Activated T-helper 9 cell treated with anti-CD3 and anti-CD28 coated beads, Interleukin-2, amount 50 U/mL, for 16 hours (primary cell): Measurements from ENCODE around the gene EPHA5.

ENCODE experiments used
- DNase-seq: peaks from one replicate; pipeline ENCODE4 v3.0.0-alpha.2; 2020; ENCODE audit warnings: low read depth

The EPHA5 gene

DNA sequence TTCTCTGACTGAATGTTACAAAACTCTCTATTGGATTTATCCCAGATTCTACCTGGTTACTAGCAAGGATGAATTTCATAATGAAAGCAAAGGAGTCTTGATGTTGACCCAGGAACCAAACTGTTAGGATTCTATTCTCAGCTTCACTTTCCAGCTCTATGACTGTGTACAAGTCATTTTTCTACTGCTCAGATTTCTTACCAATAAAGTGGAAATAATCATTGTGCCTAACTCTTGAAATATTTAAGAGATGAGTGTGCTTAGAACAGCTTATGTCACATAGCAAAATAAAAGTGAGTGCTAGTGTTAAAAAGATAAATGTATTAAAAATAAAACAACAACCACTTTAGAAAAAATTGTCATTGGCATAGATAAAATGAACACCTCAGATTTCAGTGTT, 45.6 kb downstream of the EPHA5 start:
- no peak for DNase-seq

DNA sequence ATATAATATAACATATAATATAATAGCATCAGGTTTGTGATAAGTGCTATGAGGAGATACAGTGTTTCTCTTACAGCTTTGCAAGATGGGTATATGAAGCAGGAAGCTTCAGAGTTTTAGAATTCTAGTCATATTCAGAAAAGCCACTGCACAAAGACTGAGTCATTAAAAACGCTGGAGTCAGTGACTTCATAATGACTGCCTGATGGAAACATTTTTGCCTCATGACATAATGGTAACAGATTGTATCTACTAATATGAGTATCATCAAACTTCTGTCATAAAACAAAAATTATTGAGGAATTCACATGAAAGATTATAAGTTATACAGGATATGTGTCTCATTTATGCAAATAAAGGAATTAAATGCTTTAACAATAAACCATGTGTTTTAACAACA, 46.8 kb downstream of the EPHA5 start:
- DNase-seq: no peak

DNA sequence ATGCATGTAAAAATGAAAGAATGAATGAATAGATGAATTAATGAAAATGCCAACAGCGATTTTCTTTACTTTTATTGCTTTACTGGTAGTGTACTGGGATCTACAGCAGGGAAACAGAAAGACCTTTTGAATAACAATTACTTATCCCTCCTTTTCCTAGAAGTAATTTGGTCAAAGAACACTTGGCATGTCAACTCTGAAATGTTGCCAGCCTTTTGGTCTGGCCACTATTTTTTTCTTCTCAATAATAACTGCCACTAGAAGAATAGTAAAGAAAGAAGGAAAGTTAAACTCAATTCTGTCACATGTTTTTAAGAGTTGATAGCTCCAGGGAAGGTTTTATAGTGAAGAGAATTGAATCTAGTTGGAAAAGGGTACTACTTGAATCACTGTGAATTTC, 52.9 kb downstream of the EPHA5 start:
- no peak for DNase-seq

DNA sequence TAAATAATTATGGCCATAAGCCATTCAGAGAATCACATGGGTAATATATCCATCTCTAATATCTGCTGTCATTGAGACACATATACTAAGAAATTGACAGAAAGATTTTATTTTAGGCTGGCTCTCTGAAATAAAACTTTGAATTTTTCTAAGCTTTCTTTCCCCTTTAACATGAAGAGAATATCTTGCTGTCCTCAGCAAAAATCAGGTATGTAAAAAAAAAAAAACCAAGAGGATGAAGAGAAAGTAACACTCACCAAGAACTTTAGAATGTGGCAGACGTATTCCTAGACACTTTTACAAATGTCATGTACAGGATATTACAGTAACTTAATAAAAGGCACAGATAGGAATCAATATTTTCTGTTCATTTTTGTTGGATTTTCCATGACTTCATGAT, 65.8 kb downstream of the EPHA5 start:
- DNase-seq: no peak

DNA sequence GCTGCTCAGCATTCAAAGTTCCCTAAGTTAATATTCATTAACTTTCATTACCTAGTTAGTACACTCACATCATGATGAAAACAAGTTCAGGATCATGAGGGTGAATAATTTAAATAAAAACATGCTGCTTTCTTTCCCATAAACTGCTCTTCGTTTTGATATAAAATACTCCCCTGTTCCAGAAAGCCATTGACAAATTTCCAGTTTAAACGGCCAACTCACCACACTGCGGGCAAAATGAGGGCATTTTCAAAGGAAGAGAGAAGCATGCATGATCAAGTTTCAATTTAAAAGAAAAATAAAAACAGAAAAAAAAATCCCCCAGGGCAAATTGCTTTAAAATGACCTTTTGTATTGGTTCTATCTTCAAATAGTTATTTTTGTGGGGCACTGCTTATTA, 69.6 kb downstream of the EPHA5 start:
- DNase-seq: no peak

DNA sequence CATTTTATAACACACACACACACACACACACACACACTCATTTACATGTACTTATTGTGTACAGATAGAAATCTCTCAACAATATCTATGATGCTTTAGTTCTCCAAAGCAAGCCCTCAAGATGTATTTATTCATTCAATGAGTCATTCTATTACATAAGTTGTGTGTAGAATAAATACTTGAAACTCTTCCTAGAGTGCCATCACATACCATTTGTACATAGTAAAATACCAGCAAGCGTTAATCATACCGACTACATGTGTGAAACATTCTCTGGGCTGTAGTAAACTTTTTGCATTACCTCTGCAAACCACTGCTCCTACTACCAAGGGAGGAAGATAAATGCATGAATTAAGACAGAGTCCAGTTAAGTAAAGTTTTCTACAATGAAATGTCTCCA, 70.9 kb downstream of the EPHA5 start:
- DNase-seq: no peak

DNA sequence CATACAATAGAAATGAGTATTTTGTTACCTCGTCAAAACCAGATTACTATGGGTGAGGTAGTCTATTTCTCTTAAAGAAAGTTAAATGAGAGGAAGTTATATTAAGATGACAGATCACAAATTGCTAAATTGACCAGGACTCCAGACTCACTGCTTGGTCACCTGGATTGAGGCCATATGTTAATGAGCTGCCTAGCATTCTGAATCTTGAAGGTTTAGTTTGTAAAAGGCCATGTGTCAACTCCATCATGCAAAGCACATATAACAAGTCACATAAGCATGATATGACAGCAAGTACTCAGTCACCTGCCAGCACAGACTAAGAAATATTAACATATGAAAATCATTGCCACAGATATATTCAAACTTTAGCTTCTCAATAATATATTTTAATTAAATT, 72.6 kb downstream of the EPHA5 start:
- DNase-seq: no peak

DNA sequence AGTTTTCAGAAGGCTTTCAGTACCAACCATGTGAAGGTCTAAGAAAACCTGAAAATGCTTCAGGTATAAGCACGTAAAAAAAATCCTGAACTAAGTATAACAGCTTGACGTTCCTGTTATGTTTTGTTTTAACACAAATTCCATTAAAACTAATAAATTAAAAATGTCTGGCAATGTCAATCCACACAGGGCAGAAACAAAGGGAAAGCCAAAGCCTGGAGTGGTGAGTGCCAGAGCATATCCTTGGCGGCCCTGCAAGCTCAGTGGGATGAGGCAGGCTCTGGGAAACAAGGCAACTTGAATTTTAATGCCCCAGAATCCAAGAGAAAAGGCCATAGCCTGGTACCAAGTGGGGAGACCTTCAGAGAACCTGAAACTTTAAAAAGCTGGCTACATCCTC, 78.2 kb downstream of the EPHA5 start:
- no peak for DNase-seq

DNA sequence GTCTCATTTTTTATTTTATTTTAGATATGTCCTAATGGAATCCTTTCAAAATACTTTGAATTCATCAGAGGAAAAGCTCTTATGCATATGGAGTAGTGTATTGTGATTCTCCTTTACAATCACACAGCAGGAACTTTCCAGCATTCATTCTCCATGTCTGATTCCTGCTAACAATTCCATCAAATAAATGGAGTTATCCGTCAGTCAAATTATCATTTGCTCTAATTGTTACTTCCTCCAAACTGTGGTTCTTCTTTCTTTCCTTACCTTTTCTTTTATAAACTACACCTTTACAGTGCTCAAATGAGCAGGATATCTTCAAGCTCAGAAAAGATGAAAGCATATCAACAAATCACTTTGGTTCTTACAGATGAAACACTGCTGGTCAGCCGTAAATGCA, 80.4 kb downstream of the EPHA5 start:
- DNase-seq: no peak

DNA sequence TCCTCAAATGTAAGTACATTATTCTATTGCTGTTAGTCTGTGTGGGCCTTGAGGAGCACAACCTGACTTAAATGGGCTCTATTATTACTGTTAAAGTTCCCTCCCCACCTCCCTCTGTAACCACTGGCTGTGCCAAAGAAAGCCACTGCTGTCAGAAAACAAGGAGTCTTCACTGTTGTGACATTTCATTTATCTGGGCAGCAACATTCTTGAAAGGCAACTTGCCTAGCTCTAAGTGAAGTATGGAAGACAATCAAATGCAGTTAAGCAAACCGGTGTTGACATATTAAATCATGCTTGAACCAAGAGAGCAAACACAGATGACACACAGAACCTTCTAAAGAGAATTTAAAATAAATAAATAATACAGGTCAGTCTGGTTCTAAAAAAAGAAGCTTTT, 81.0 kb downstream of the EPHA5 start:
- no peak for DNase-seq

DNA sequence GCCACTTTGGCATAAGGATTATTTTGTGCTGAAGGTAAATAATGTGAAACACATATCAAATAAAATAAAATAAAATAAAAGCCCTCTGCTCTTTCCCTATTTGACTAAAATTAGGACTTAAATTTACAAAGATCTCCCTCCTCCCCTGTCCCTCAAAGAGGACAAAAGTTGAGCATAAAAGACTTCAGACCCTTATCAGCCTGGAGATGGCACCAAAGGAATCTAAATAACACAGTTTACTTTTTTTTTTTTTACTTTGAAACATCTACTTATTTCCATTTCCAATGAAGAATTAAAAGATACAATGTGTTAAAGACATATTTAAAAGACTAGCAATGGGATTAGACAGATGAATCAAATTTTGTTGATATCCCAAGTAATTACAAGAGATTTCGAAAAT, 89.7 kb downstream of the EPHA5 start:
- no peak for DNase-seq

DNA sequence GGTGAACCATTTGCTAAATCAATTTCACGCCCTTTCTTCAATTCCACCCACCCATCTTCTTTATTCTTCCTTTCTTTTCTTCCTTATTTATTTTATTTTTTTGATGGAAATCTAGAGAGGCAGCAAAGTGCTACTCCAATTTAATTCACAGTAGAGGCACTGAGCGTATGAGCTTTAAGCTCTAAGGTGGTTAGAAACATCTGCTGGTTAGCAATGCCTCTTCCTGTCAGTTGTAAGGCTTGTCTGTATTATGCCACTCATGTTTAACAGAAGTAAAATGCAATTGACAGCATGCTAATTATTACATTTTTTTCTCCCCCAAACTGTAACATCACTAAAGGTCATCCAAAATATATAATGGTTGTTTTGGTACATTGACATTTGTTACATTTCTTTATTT, 103.8 kb downstream of the EPHA5 start:
- DNase-seq: no peak

DNA sequence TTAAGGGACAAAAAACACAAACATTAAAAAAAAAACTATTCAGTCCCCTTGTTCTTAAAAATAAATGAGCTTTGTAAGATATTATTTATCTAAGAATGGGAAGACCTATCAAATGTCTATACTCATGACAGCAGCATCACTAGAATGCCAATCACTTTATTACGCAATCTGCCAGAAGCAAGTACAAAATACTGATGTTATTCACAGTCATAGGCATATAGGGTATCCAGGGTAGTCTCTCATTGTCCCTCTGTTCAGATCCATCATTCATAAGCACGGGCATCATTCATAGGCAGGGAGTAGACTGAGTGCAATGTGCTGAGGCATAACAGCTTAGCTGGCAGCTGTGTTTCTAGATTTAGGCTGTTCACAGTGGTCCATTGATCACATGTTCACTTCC, 109.1 kb downstream of the EPHA5 start:
- DNase-seq: no peak

DNA sequence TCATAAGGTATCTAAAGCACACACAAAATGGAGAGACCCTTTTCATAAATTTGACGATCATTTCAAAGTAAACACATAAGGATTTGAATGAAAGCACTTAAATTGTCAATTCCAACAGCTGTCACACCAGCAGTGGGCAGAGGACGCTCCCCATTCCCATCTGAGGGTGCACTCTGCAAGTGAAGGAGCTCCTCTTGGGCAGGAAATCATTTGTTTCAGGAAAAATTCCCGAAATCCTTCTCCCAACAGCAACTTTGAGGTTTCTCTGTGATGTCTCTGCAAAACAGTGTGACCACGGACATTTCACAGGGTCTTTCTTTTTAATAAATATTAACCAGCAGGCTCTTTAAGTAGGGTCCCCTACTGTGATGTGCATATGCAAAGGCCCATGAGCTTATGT, 111.0 kb downstream of the EPHA5 start:
- no peak for DNase-seq

DNA sequence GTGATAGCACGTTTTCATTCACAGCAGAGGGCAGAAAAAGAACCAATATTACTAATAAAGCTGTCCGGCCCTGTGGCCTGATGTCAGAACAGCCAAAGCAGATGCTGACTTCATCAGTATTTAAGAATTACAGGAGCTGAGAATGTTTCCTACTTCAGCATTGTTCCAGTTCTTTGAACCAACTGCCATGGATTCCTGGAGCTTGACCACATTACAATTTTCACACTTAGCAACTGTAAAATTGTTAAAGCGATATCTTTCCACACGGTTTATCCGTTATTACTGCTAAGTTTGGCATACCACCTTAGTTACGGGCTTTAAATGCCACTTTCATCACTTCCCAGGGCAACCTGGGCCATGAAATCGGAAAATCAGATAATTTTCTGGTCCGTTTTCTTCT, 118.2 kb downstream of the EPHA5 start:
- no peak for DNase-seq

DNA sequence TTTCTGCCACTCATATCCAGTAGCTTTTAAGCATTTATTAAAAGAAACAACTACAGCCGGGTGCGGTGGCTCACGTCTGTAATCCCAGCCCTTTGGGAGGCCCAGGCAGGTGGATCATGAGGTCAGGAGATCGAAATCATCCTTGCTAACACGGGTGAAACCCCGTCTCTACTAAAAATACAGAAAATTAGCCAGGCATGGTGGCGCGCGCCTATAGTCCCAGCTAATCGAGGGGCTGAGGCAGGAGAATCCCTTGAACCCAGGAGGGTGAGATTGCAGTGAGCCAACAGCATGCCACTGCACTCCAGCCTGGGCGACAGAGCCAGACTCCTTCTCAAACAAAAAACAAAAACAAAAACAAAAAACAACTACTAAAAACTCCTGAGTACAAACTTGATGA, 119.8 kb downstream of the EPHA5 start:
- DNase-seq: no peak

DNA sequence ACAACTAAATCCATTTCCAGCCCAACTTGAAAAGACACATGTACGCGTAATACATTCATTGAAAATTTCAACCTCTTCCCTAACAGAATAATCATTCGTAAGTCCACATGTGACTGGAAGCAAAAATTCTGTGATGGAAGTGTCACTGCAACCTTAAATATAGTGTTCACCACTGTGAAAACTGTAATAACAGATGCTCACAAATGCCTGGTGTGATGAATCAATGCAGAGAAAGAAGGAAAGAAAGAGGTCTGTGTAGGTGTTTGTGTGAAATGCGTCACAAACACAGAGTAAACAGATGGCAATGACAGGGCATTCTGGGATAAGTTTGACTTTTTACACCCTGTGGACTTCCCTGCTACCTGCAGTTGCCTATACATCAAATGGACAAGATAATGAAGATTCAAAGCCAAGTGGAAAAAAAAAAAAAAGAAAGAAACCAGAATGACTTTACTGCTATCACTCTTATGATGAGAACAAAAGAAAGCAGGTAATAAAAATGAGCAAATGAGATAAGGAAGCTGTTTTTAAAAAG, 123.3 kb downstream of the EPHA5 start:
- no peak for DNase-seq

DNA sequence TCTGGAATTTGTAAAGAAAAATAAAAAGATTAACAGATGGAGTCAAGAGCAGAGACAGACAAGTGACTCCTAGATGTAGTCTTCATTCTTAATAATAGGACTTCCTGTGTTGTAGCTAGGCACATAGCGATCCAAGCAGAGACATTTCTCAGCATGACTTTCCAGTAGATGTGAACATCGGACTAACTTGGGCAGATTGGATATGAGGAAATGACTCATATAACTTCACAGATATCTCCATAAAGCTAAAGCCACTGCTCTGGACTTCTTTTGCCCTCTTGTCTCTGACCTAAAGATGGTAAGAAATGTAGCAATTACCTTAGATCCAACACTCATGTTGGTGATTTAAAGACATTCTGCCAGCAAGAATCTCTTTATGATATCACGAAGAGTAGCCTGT, 131.7 kb downstream of the EPHA5 start:
- DNase-seq: no peak

DNA sequence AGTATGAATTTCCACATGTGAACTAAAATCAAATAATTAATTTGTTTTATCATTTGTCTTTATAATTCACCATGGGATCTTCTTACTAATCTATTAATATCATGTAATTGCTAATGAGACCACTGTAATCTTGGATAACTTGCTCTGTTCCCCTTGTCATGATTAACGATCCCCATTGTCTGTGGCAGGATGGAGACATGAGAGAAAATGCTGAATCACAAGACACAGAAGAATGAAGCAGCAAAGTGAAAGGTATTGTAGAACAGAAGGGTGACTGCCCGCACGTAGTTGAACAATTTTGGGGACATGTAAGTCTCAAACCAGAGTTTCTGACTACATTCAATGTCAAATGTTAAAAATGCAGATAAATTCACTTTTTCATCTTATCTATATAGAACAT, 135.2 kb downstream of the EPHA5 start:
- DNase-seq: no peak

DNA sequence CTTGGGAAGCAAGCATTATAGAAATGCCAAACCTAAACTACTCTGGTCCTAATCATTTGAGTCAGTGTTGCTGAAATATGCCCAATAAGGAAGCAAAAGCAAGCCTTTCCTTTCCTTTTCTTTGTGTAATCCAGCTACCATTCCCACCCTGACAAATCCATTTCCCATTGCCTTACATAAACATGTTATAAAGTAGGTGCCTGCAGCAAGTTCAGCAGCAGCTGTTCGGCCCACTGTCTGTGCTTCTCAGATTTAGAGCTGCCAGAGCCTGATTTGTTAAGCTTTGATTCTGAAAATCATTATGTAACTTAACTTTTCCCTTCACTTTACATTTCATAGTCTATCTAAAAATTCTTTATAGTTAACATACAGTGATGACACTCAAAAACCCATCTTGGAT, 148.6 kb downstream of the EPHA5 start:
- DNase-seq: no peak

DNA sequence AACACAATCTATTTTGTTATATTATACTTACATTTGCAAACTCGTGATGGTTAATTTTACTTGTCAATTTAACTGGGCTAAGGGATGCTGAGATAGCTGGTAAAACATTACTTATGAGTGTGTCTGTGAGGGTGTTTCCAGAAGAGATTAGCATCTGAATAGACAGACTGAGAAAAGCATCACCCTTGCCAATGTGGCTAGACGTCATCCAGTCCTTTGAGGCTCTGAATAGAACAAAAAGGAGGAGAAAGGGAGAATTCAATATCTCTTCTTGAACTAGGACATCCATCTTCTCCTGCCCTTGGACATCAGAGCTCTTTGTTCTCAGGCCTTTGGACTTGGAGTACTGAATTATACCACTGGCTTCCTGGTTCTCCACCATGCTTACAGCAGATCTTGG, 154.6 kb downstream of the EPHA5 start:
- DNase-seq: no peak

DNA sequence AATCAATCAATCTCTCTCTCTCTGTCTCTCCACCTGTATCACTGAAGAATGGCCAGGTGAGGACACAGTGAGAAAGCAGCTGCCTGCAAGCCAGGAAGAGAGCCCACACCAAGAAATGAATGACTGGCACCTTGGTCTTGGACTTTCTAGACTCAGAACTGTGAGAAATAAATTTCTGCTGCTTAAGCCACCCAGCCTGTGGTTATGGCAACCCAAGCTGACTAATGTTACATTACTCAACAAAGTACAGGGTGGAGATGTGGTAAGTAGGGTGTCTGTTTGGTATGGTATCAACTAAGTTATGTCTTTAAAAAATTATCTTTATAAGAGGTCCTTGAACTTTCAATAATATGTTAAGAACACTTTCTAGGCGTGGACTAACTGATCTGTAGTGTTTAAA, 159.3 kb downstream of the EPHA5 start:
- DNase-seq: no peak

DNA sequence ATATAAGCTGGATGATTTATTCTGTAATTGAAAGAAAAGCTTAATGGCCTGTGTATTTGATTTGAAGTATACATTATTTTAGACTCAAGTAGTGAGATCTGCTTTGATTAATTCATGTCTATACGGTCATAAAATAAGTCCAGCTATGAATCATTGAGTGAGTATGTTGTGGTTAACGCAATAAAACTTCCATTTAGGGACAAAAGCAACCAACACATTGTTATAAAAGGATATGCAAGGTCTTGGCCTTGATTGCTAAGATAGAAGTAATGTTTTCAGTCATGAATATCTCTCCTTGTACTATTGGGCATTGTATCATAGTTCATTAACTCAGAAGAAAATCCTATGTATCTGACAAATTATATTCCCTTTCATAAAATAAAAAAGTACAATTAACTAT, 162.1 kb downstream of the EPHA5 start:
- DNase-seq: no peak

DNA sequence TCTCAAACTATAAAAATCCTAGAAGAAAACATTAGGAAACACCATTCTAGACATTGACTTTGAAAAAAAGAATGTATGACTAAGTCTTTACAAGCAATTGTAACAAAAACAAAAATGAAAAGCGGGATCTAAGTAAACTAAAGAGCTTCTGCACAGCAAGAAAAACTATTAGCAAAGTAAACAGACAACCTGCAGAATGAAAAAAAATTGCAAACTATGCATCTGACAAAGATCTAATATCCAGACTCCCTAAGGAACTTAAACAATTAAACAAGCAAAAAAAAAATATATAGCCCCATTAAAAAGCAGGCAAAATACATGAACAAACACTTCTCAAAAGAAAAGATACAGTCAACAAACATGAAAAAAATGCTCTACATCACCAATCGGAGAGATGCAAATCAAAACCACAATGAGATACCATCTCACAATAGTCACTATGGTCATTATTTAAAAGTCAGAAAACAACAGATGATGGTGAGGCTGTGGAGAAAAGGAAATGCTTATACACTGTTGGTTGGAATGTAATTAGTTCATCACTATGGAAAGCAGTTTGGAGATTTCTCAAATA, 168.1 kb downstream of the EPHA5 start:
- DNase-seq: no peak

DNA sequence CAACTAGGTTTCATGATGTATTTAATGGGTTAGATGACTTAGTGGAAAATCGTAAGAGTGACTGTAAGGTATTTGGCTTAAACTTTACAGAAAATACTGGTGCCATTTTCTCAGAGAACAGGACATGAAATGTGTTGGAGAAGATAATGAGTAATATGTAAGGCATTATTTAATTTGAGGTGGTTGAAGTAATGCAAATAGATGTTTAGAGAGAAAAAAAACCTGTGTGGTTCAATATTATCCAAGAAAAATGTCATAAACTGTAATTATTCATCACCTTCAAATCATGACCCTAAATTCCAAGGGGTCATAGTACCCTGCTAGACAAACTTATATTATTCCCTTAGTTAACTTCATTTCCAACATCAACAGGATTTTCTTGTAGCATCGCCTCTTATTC, 171.7 kb downstream of the EPHA5 start:
- DNase-seq: no peak
